Umbilical cord (tissue), 2 donors: Measurements from ENCODE around the gene MYO18B. TPM values are rescaled to one million over a fixed set of nuclear protein-coding genes. Genes with fewer than 3 reads are reported as not detected.

Source experiments
- DNase-seq: peaks from one replicate; pipeline ENCODE4 v3.0.0-alpha.2; 2015; ENCODE audit warnings: low spot score
- total RNA-seq: library from RNA; depleted of rRNA; stranded (reverse); fragments of >200 nt; gene quantifications from one replicate; pipeline ENCODE4 v1.2.3, GENCODE V29; 2014; ENCODE audit warnings: low replicate concordance; ENCODE audit not compliant: insufficient read depth

The MYO18B gene
- total RNA-seq, 1 donor from 2014 or later = 7.9 TPM

GRCh38 chr22:25748140-25748539, 6.2 kb downstream of the MYO18B start:
- DNase-seq = no peak

GRCh38 chr22:25748704-25749103, 6.7 kb downstream of the MYO18B start:
- DNase-seq = no peak

GRCh38 chr22:25749420-25750169, 7.6 kb downstream of the MYO18B start:
- no peak for DNase-seq

GRCh38 chr22:25750569-25751173, 8.7 kb downstream of the MYO18B start:
- no peak for DNase-seq

- no peak for DNase-seq
Observed at GRCh38 chr22:25751174-25751581, 9.2 kb downstream of the MYO18B start.

- no peak for DNase-seq
Observed at GRCh38 chr22:25752615-25753214, 10.7 kb downstream of the MYO18B start.

GRCh38 chr22:25753252-25753651, 11.3 kb downstream of the MYO18B start:
- DNase-seq = no peak

- peak; percentile 78 for DNase-seq
Observed at GRCh38 chr22:25754527-25755202, 12.7 kb downstream of the MYO18B start.

- DNase-seq = no peak
Observed at GRCh38 chr22:25757686-25758085, 15.7 kb downstream of the MYO18B start.

- no peak for DNase-seq
Observed at GRCh38 chr22:25758316-25758715, 16.3 kb downstream of the MYO18B start.

GRCh38 chr22:25759825-25760231, 17.8 kb downstream of the MYO18B start:
- DNase-seq = peak; percentile 76

GRCh38 chr22:25760294-25760693, 18.3 kb downstream of the MYO18B start:
- DNase-seq = no peak

- DNase-seq = no peak
Observed at GRCh38 chr22:25760848-25761595, 19.0 kb downstream of the MYO18B start.

- DNase-seq = peak; percentile 66
Observed at GRCh38 chr22:25762147-25762546, 20.2 kb downstream of the MYO18B start.

- no peak for DNase-seq
Observed at GRCh38 chr22:25763239-25763777, 21.3 kb downstream of the MYO18B start.

- no peak for DNase-seq
Observed at GRCh38 chr22:25764270-25765015, 22.5 kb downstream of the MYO18B start.

- DNase-seq = no peak
Observed at GRCh38 chr22:25765016-25765367, 23.0 kb downstream of the MYO18B start.

- no peak for DNase-seq
Observed at GRCh38 chr22:25765801-25766200, 23.8 kb downstream of the MYO18B start.

GRCh38 chr22:25766418-25766817, 24.4 kb downstream of the MYO18B start:
- DNase-seq = no peak

GRCh38 chr22:25770333-25770732, 28.3 kb downstream of the MYO18B start:
- no peak for DNase-seq

- no peak for DNase-seq
Observed at GRCh38 chr22:25772288-25772687, 30.3 kb downstream of the MYO18B start.
